SK-N-SH treated with all-trans-retinoic acid at 6 μM for 48 hours (cell line): ENCODE measurements around the gene UNC13C.

Experiments
- ATAC-seq: fragments of 200-7000 bp; cut with Tn5 transposase; 3 replicates; pipeline ENCODE4 v1.9.1; 2020; ENCODE audit warnings: mild to moderate bottlenecking, moderate library complexity
- ARNTL ChIP-seq: fragments of 450-650 bp; formaldehyde crosslinking; IDR thresholded peaks from 2 replicates; pipeline ENCODE4 v1.5.0; 2020; ENCODE audit warnings: low read depth, mild to moderate bottlenecking, moderate library complexity, borderline replicate concordance
- CSDC2 ChIP-seq: fragments of 250-450 bp; sonication (Bioruptor Pico); IDR thresholded peaks from 2 replicates; pipeline ENCODE4 v1.5.0; 2020; ENCODE audit warnings: mild to moderate bottlenecking, moderate library complexity
- ESRRG ChIP-seq: fragments of 250-450 bp; sonication (Bioruptor Pico); IDR thresholded peaks from 2 replicates; pipeline ENCODE4 v1.6.1; 2021; ENCODE audit warnings: mild to moderate bottlenecking
- GLIS3 ChIP-seq: fragments of 250-450 bp; sonication (Bioruptor Pico); IDR thresholded peaks from 2 replicates; pipeline ENCODE4 v1.5.0; 2020; ENCODE audit warnings: mild to moderate bottlenecking, moderate library complexity
- ISL1 ChIP-seq: fragments of 250-450 bp; sonication (Bioruptor Pico); IDR thresholded peaks from 2 replicates; pipeline ENCODE4 v2.1.2; 2022; ENCODE audit warnings: mild to moderate bottlenecking, moderate library complexity
- POU6F1 ChIP-seq: fragments of 250-450 bp; sonication (Bioruptor Pico); IDR thresholded peaks from 2 replicates; pipeline ENCODE4 v1.8.0; 2021; ENCODE audit warnings: low read depth, mild to moderate bottlenecking, moderate library complexity, borderline replicate concordance
- PPARA ChIP-seq: fragments of 250-450 bp; sonication (Bioruptor Pico); IDR thresholded peaks from 2 replicates; pipeline ENCODE4 v1.5.0; 2020; ENCODE audit warnings: mild to moderate bottlenecking, borderline replicate concordance
- RARB ChIP-seq: fragments of 250-450 bp; sonication (Bioruptor Pico); IDR thresholded peaks from 2 replicates; pipeline ENCODE4 v1.8.0; 2021; ENCODE audit warnings: mild to moderate bottlenecking, moderate library complexity
- SNAI2 ChIP-seq: fragments of 250-450 bp; sonication (Bioruptor Pico); IDR thresholded peaks from 2 replicates; pipeline ENCODE4 v1.5.0; 2020; ENCODE audit warnings: mild to moderate bottlenecking, moderate library complexity
- TCF4 ChIP-seq: fragments of 250-450 bp; sonication (Bioruptor Pico); IDR thresholded peaks from 2 replicates; pipeline ENCODE4 v1.8.0; 2021; ENCODE audit warnings: mild to moderate bottlenecking, moderate library complexity, borderline replicate concordance
- TOX ChIP-seq: fragments of 250-450 bp; sonication (Bioruptor Pico); IDR thresholded peaks from 2 replicates; pipeline ENCODE4 v1.8.0; 2021; ENCODE audit warnings: mild to moderate bottlenecking, moderate library complexity, borderline replicate concordance
- TSHZ2 ChIP-seq: fragments of 250-450 bp; sonication (Bioruptor Pico); IDR thresholded peaks from 2 replicates; pipeline ENCODE4 v1.5.0; 2020; ENCODE audit warnings: mild to moderate bottlenecking, moderate library complexity
- ZC3H10 ChIP-seq: fragments of 250-450 bp; sonication (Bioruptor Pico); IDR thresholded peaks from 2 replicates; pipeline ENCODE4 v1.5.1; 2021; ENCODE audit warnings: mild to moderate bottlenecking, moderate library complexity
- ZFP3 ChIP-seq: fragments of 250-450 bp; sonication (Bioruptor Pico); IDR thresholded peaks from 2 replicates; pipeline ENCODE4 v1.5.0; 2020; ENCODE audit warnings: mild to moderate bottlenecking, moderate library complexity
- ZFP30 ChIP-seq: fragments of 450-650 bp; formaldehyde crosslinking; IDR thresholded peaks from 2 replicates; pipeline ENCODE4 v1.5.0; 2022; ENCODE audit warnings: mild to moderate bottlenecking, moderate library complexity
- ZNF70 ChIP-seq: fragments of 450-650 bp; formaldehyde crosslinking; IDR thresholded peaks from 2 replicates; pipeline ENCODE4 v1.5.0; 2020; ENCODE audit warnings: mild to moderate bottlenecking, moderate library complexity
- ZNF8 ChIP-seq: fragments of 450-650 bp; formaldehyde crosslinking; IDR thresholded peaks from 2 replicates; pipeline ENCODE4 v1.5.0; 2020; ENCODE audit warnings: mild to moderate bottlenecking, moderate library complexity
- TF ChIP-seq, protein P1 (sequence below): fragments of 250-450 bp; sonication (Bioruptor Pico); IDR thresholded peaks from 2 replicates; pipeline ENCODE4 v1.5.1; 2021; ENCODE audit warnings: mild to moderate bottlenecking, moderate library complexity
- TF ChIP-seq, protein P2 (sequence below): fragments of 250-450 bp; sonication (Bioruptor Pico); IDR thresholded peaks from 2 replicates; pipeline ENCODE4 v1.5.1; 2020; ENCODE audit warnings: low read depth, mild to moderate bottlenecking, moderate library complexity

UNC13C gene

GRCh38 chr15:54482251-54482650 is 504.0 kb downstream of the UNC13C start:
- no peak for ATAC-seq
- TF ChIP-seq ISL1 (CRISPR knock-in tag) (no peak), PPARA (CRISPR knock-in tag) (no peak), POU6F1 (CRISPR knock-in tag) (no peak), ZNF70 (CRISPR knock-in tag) (no peak), RARB (CRISPR knock-in tag) (no peak), ARNTL (CRISPR knock-in tag) (no peak), ZFP3 (CRISPR knock-in tag) (no peak), GLIS3 (no peak), ZNF8 (CRISPR knock-in tag) (no peak), ZFP30 (no peak)
- TF ChIP-seq, protein P1, sequence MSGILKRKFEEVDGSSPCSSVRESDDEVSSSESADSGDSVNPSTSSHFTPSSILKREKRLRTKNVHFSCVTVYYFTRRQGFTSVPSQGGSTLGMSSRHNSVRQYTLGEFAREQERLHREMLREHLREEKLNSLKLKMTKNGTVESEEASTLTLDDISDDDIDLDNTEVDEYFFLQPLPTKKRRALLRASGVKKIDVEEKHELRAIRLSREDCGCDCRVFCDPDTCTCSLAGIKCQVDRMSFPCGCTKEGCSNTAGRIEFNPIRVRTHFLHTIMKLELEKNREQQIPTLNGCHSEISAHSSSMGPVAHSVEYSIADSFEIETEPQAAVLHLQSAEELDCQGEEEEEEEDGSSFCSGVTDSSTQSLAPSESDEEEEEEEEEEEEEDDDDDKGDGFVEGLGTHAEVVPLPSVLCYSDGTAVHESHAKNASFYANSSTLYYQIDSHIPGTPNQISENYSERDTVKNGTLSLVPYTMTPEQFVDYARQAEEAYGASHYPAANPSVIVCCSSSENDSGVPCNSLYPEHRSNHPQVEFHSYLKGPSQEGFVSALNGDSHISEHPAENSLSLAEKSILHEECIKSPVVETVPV (CRISPR knock-in tag): no peak

DNA sequence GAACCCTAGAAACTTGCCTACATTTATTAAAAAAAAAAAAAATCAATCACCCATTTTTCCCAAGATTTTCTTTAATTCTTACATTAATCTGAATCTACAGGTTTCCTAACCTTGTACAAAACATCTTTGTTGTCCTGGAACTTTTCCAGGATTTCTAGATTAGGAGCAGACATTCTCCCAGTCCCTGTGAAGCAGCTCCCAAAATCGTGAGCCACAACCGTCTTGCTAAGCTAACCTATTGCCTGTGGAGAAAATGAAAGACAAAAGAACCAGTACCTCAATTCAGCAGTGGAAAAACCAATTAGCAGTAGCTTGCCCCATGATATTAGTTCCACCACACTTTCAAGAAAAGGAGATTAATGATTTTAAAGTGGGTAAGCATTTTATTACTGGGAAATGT is 522.1 kb downstream of the UNC13C start:
- ATAC-seq: no peak
- TF ChIP-seq, protein P1 (CRISPR knock-in tag): no peak
- TF ChIP-seq, protein P2, sequence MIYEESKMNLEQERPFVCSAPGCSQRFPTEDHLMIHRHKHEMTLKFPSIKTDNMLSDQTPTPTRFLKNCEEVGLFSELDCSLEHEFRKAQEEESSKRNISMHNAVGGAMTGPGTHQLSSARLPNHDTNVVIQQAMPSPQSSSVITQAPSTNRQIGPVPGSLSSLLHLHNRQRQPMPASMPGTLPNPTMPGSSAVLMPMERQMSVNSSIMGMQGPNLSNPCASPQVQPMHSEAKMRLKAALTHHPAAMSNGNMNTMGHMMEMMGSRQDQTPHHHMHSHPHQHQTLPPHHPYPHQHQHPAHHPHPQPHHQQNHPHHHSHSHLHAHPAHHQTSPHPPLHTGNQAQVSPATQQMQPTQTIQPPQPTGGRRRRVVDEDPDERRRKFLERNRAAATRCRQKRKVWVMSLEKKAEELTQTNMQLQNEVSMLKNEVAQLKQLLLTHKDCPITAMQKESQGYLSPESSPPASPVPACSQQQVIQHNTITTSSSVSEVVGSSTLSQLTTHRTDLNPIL (CRISPR knock-in tag): no peak
- TF ChIP-seq RARB (CRISPR knock-in tag) (no peak), ZFP30 (no peak), ZNF8 (CRISPR knock-in tag) (no peak), TSHZ2 (no peak), ZC3H10 (CRISPR knock-in tag) (no peak), TOX (no peak), ZNF70 (CRISPR knock-in tag) (no peak), ZFP3 (CRISPR knock-in tag) (no peak), TCF4 (no peak), ISL1 (CRISPR knock-in tag) (no peak), CSDC2 (CRISPR knock-in tag) (no peak), ARNTL (CRISPR knock-in tag) (no peak)

- ATAC-seq: no peak
- TF ChIP-seq ESRRG (CRISPR knock-in tag) (no peak), ISL1 (CRISPR knock-in tag) (no peak), SNAI2 (CRISPR knock-in tag) (no peak), TSHZ2 (no peak), RARB (CRISPR knock-in tag) (no peak)
- TF ChIP-seq, protein P1 (CRISPR knock-in tag): no peak
Observed at GRCh38 chr15:54502416-54503075, 524.3 kb downstream of the UNC13C start.
